PC-9 (cell line): ENCODE results near the gene KEAP1.

Experiments
- CTCF ChIP-seq: fragments of 200-600 bp; sonication (generic); conservative IDR thresholded peaks from 2 replicates; pipeline ENCODE4 v1.6.1; 2017; ENCODE audit warnings: mixed run types, antibody characterized with exemption, mild to moderate bottlenecking, moderate library complexity
- EZH2 ChIP-seq: fragments of 200-600 bp; sonication (generic); IDR thresholded peaks from 2 replicates; pipeline ENCODE4 v1.8.0; 2017; ENCODE audit warnings: antibody characterized with exemption, low read depth

- TF ChIP-seq CTCF (no peak), EZH2 (no peak)
These were observed 2.9 kb downstream of the KEAP1 start for GRCh38 chr19:10500247-10500592.
